DND-41 (cell line): Measurements from ENCODE around the gene WNT3A.

Experiments used
- ATAC-seq: fragments of 200-7000 bp; cut with Tn5 transposase; 3 replicates; pipeline ENCODE4 v1.9.1; 2021; ENCODE audit warnings: low read depth; ENCODE audit not compliant: insufficient read depth
- DNase-seq: peaks from one replicate; pipeline ENCODE4 v3.0.0-alpha.2; 2020
- H2AFZ ChIP-seq: 2 replicates; pipeline ENCODE4 v1.6.0; 2012; ENCODE audit warnings: low read depth, low read length
- H3K27ac ChIP-seq: 2 replicates; pipeline ENCODE4 v1.5.1; 2012; ENCODE audit warnings: low read length, inconsistent platforms
- H3K27me3 ChIP-seq: fragments of 200-600 bp; sonication (generic); 2 replicates; pipeline ENCODE4 v1.6.0; 2012; ENCODE audit warnings: low read length, mild to moderate bottlenecking, inconsistent platforms; ENCODE audit not compliant: insufficient read depth, poor library complexity
- H3K36me3 ChIP-seq: 2 replicates; pipeline ENCODE4 v1.5.1; 2012; ENCODE audit warnings: low read length, inconsistent platforms; ENCODE audit not compliant: insufficient read depth
- H3K4me1 ChIP-seq: 2 replicates; pipeline ENCODE4 v1.5.1; 2012; ENCODE audit warnings: mild to moderate bottlenecking, low read length; ENCODE audit not compliant: insufficient read depth
- H3K4me2 ChIP-seq: 2 replicates; pipeline ENCODE4 v1.6.0; 2012; ENCODE audit warnings: mild to moderate bottlenecking, moderate library complexity, low read length, inconsistent platforms; ENCODE audit not compliant: insufficient read depth
- H3K4me3 ChIP-seq, 2 experiments: fragments of 200-600 bp in 1 of 2; shearing (Covaris generic) in 1 of 2; 2 replicates each; pipeline ENCODE4 v1.5.1; 2012 to 2016; ENCODE audit warnings: inconsistent platforms in 2 of 2, low read length in 2 of 2, mild to moderate bottlenecking in 2 of 2, low read depth in 1 of 2, moderate library complexity in 1 of 2
- H3K79me2 ChIP-seq: 2 replicates; pipeline ENCODE4 v1.6.0; 2012; ENCODE audit warnings: low read length, inconsistent platforms; ENCODE audit not compliant: insufficient read depth
- H3K9ac ChIP-seq: 2 replicates; pipeline ENCODE4 v1.6.0; 2012; ENCODE audit warnings: low read depth, mild to moderate bottlenecking, inconsistent platforms, low read length, moderate library complexity
- H3K9me3 ChIP-seq: 2 replicates; pipeline ENCODE4 v1.5.1; 2012; ENCODE audit warnings: low read length, moderate library complexity, mild to moderate bottlenecking, inconsistent platforms; ENCODE audit not compliant: insufficient read depth, severe bottlenecking
- H4K20me1 ChIP-seq: 2 replicates; pipeline ENCODE4 v1.6.0; 2012; ENCODE audit warnings: low read length; ENCODE audit not compliant: insufficient read depth
- EZH2 ChIP-seq: IDR thresholded peaks from 3 replicates; pipeline ENCODE4 v1.6.1; 2012; ENCODE audit warnings: borderline replicate concordance, low read depth, mild to moderate bottlenecking, moderate library complexity, low read length, inconsistent platforms; ENCODE audit not compliant: severe bottlenecking
- TF ChIP-seq, protein P1 (sequence below): IDR thresholded peaks from 2 replicates; pipeline ENCODE4 v1.5.1; 2012; ENCODE audit warnings: borderline replicate concordance, low read length, moderate library complexity, mild to moderate bottlenecking; ENCODE audit not compliant: poor library complexity, severe bottlenecking; ENCODE audit errors: extremely low read depth

Gene WNT3A

DNA sequence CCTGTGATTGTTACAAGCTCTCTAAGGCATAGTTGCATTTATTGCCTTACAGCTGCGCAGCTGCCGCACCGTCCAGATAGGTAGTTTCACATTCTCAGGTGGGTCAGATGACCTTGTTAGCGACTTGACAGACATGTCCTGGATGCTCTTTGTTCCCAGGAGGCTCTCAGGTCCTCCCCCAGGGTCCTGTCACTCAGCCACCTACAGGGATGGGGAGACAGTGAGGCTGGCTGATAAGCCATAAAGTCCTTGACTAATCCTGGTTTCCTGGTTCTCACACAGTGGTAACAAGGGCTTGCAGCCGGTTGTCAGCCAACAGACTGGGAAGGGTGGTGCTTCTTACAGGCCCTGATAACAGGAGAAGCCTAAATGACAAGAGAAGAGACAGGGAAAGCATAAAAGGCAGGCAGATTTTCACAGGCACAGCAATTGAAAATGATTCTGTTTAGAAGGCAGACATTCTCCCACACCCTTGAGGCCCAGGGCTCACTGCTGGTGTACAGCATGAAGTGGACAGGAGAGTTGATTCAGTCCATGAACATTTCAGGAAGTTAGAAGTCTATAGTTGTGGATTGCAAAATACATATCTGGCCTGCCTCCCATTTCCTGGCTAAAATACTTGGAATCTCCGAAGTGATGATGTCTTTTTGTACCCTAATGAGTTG, 78.6 kb downstream of the WNT3A start:
- H3K4me3 ChIP-seq: peak overlapping the region in 1 of 2 experiments; percentile 98; a peak in 1 of 4 replicates
- H3K27me3 ChIP-seq: no peaks in the 10 kb centered on the region
- peaks cover 50% of the 10 kb centered on the region for H3K4me1 ChIP-seq
- H3K79me2 ChIP-seq: peaks cover 97% of the 10 kb centered on the region
- H3K27ac ChIP-seq: 0 out of 2 replicates have a peak overlapping the region, but pooled peaks have one; percentile 0
- no peak for DNase-seq
- 0 out of 2 replicates have a peak overlapping the region, but pooled peaks have one; percentile 98 for H3K9ac ChIP-seq
- TF ChIP-seq, protein P1, sequence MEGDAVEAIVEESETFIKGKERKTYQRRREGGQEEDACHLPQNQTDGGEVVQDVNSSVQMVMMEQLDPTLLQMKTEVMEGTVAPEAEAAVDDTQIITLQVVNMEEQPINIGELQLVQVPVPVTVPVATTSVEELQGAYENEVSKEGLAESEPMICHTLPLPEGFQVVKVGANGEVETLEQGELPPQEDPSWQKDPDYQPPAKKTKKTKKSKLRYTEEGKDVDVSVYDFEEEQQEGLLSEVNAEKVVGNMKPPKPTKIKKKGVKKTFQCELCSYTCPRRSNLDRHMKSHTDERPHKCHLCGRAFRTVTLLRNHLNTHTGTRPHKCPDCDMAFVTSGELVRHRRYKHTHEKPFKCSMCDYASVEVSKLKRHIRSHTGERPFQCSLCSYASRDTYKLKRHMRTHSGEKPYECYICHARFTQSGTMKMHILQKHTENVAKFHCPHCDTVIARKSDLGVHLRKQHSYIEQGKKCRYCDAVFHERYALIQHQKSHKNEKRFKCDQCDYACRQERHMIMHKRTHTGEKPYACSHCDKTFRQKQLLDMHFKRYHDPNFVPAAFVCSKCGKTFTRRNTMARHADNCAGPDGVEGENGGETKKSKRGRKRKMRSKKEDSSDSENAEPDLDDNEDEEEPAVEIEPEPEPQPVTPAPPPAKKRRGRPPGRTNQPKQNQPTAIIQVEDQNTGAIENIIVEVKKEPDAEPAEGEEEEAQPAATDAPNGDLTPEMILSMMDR: no peak
- no peak for TF ChIP-seq EZH2
- peaks cover 82% of the 10 kb centered on the region for H4K20me1 ChIP-seq
- peak overlapping the region; percentile 87 for H3K4me2 ChIP-seq
- peaks cover 73% of the 10 kb centered on the region for H3K36me3 ChIP-seq
- H3K9me3 ChIP-seq: no peaks in the 10 kb centered on the region
- no peak for ATAC-seq
- H2AFZ ChIP-seq: no peak overlapping the region

DNA sequence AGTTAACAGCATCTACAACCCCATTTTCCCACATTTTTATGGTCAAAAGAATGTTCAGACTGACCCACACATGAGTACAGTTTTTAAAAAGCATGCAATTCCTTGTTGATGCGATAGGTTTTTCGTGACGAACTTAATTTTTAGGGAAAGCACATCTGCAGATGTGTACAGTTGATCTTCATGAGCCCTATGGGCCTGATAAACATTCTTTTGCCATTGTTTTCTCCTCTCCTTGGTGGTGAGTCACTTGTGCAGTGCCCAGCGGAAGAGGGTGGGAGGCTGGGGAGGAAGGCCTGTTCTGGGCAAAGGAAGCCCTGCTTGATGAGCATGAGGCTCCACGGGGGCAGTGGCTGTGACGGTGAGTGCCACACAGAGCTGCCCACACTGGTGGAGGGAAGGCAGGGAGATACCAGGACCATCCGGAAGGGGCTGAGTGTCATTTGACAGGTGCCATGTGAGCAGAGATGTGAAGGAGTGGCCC, 81.0 kb downstream of the WNT3A start:
- Histone ChIP-seq H3K9me3 (peaks cover 10% of the 10 kb centered on the region), H2AFZ (no peak overlapping the region), H3K4me2 (peak overlapping the region; percentile 15; the same call in 1 of the 2 replicates), H3K9ac (no peak overlapping the region), H3K4me1 (peaks cover 40% of the 10 kb centered on the region), H3K36me3 (peaks cover 95% of the 10 kb centered on the region), H3K79me2 (peaks cover 100% of the 10 kb centered on the region), H3K27me3 (no peaks in the 10 kb centered on the region), H4K20me1 (peaks cover 98% of the 10 kb centered on the region), H3K27ac (no peak overlapping the region), H3K4me3 (no peak overlapping the region)
- TF ChIP-seq EZH2: no peak
- TF ChIP-seq, protein P1: no peak
- no peak for DNase-seq
- no peak for ATAC-seq

DNA sequence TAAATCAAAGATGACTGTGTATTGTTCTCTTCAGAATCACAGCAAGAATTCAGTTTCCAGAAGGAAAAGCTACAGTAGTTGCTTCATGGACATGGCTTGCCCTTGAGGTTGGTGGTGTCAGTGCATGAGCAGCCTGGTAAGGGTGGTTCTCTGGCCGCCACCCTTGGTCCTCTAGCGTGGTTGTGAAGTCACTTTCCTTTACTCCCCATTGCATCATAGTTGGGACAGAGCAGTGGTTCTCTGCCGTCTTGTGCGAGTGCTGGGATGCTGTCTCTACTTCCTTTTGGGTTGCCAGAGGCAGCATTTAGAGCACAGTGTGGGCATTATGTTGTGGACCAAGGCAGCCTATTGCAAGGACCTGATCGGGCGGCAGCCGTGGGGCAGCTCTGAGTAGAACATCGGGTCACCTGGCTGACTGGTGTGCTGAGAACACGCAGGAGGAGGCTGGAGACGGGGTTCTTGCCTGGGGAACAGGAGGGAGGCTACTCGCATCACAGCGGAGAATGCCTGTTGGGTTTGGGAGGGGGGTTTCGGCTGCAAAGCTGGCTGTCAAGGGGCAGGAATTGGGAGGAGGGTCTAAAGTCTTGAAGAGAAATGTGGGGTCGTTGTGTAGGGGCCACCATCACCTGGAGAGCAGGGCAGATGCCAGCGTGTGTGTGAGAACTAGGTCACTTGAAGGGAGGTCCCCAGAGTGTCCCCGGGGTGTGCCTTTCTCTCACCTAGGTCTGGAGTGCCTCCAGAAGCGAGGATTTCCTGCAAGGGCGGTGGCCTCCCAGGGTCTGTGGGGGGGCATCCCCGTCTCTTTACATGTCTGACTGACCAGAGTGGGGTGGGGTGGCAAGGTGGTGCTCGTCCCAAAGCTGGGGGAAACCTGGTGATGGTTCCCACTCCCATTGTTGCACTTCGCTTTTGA, 82.0 kb downstream of the WNT3A start:
- no peak overlapping the region for H3K4me3 ChIP-seq
- H4K20me1 ChIP-seq: peaks cover 95% of the 10 kb centered on the region
- H3K4me1 ChIP-seq: peaks cover 37% of the 10 kb centered on the region
- peaks cover 19% of the 10 kb centered on the region for H3K9me3 ChIP-seq
- no peak overlapping the region for H3K9ac ChIP-seq
- peaks cover 93% of the 10 kb centered on the region for H3K36me3 ChIP-seq
- no peak for TF ChIP-seq EZH2
- TF ChIP-seq, protein P1: no peak
- H3K27ac ChIP-seq: no peak overlapping the region
- DNase-seq (no peak), ATAC-seq (no peak)
- peaks cover 100% of the 10 kb centered on the region for H3K79me2 ChIP-seq
- H3K4me2 ChIP-seq: no peak overlapping the region
- no peak overlapping the region for H2AFZ ChIP-seq
- H3K27me3 ChIP-seq: no peaks in the 10 kb centered on the region
